Activated naive CD8-positive, alpha-beta T cell treated with anti-CD3 and anti-CD28 coated beads, Interleukin-2, amount 50 U/mL, for 16 hours (primary cell): ENCODE measurements around the gene ASIC3.
A peak's percentile ranks its signal among the peaks of the same experiment; 100 is the strongest.
"Not testable (repeated sequence)": the region's sequence is repeated elsewhere in the genome, so short reads cannot be mapped to it uniquely, and the experiment has no call there.

Experiments
- DNase-seq: peaks from one replicate; pipeline ENCODE4 v3.0.0-alpha.2; 2020; ENCODE audit warnings: low read depth, low spot score

The ASIC3 gene

GRCh38 chr7:151013733-151014497, 34.4 kb upstream of the ASIC3 start:
- peak; percentile 43 for DNase-seq

GRCh38 chr7:151014950-151015349, 33.4 kb upstream of the ASIC3 start:
- DNase-seq: no peak

- no peak for DNase-seq
Observed at GRCh38 chr7:151015967-151016366, 32.4 kb upstream of the ASIC3 start.

GRCh38 chr7:151016505-151016904, 31.8 kb upstream of the ASIC3 start:
- DNase-seq: no peak

GRCh38 chr7:151016942-151017341, 31.4 kb upstream of the ASIC3 start:
- DNase-seq: no peak

- DNase-seq: no peak
Observed at GRCh38 chr7:151017370-151017952, 30.9 kb upstream of the ASIC3 start.

GRCh38 chr7:151017953-151018420, 30.3 kb upstream of the ASIC3 start:
- DNase-seq: peak; percentile 71

GRCh38 chr7:151018421-151019129, 29.8 kb upstream of the ASIC3 start:
- DNase-seq: no peak

- DNase-seq: no peak
Observed at GRCh38 chr7:151019130-151019447, 29.2 kb upstream of the ASIC3 start.

GRCh38 chr7:151020231-151020630, 28.1 kb upstream of the ASIC3 start:
- DNase-seq: no peak

- DNase-seq: no peak
Observed at GRCh38 chr7:151023232-151023631, 25.1 kb upstream of the ASIC3 start.

GRCh38 chr7:151024435-151025056, 23.8 kb upstream of the ASIC3 start, which contains the start of gene ATG9B:
TSS of gene ATG9B (minus strand) at chr7:151024494. CDS start at chr7:151024423, 71 bp downstream.
- no peak for DNase-seq

- DNase-seq: no peak
Observed at GRCh38 chr7:151025924-151026671, 22.2 kb upstream of the ASIC3 start.

GRCh38 chr7:151026771-151027727, 21.3 kb upstream of the ASIC3 start:
- not testable (repeated sequence) for DNase-seq

- not testable (repeated sequence) for DNase-seq
Observed at GRCh38 chr7:151027728-151028130, 20.6 kb upstream of the ASIC3 start.

- DNase-seq: peak; percentile 93
Observed at GRCh38 chr7:151028131-151028947, 20.0 kb upstream of the ASIC3 start, which contains the start of gene ABCB8. TSS of gene ABCB8 (plus strand) at chr7:151028450. CDS start at chr7:151028516, 66 bp downstream.

- no peak for DNase-seq
Observed at GRCh38 chr7:151028948-151029501, 19.3 kb upstream of the ASIC3 start.

- no peak for DNase-seq
Observed at GRCh38 chr7:151031011-151031410, 17.3 kb upstream of the ASIC3 start.
